Stomach (tissue), 9 donors: ENCODE data around the gene EPHX1. TPM values are rescaled to one million over a fixed set of nuclear protein-coding genes. Genes with fewer than 3 reads are reported as not detected.
"Not testable (repeated sequence)": the region's sequence is repeated elsewhere in the genome, so short reads cannot be mapped to it uniquely, and the experiment has no call there.

ENCODE experiments used
- DNase-seq, 2 donors: peaks; one replicate each; pipeline versions ENCODE4 v3.0.0 to v3.0.0-alpha.2; 2013 to 2019
- H3K27ac ChIP-seq, 5 donors: fragments of 200-600 bp in 4 of 5; sonication (generic) in 4 of 5; one replicate each; pipeline ENCODE4 v1.5.1; 2013 to 2019; ENCODE audit warnings: mild to moderate bottlenecking in 1 of 5, moderate library complexity in 1 of 5
- H3K27me3 ChIP-seq, 3 donors: fragments of 200-600 bp; sonication (generic); one replicate each; pipeline ENCODE4 v1.5.1; 2017 to 2019; ENCODE audit warnings: mixed run types in 1 of 3
- H3K36me3 ChIP-seq, 4 donors: fragments of 200-600 bp; sonication (generic); 1 replicate in 3 of 4; 2 replicates in 1 of 4; pipeline ENCODE4 v1.5.1; 2016 to 2019
- H3K4me1 ChIP-seq, 4 donors: fragments of 200-600 bp; sonication (generic); one replicate each; pipeline ENCODE4 v1.5.1; 2016 to 2019
- H3K4me3 ChIP-seq, 4 donors: fragments of 200-600 bp; sonication (generic) in 3 of 4; one replicate each; pipeline ENCODE4 v1.5.1; 2016 to 2019; ENCODE audit warnings: mild to moderate bottlenecking in 1 of 4
- H3K9me3 ChIP-seq, 4 donors: fragments of 200-600 bp; sonication (generic); one replicate each; pipeline ENCODE4 v1.5.1; 2016 to 2019
- CTCF ChIP-seq, 7 experiments: fragments of 450-650 bp in 4 of 7; fragments of 200-600 bp in 3 of 7; sonication (generic) in 3 of 7; IDR thresholded peaks; one replicate each; pipeline ENCODE4 v1.5.1; 2016 to 2019; ENCODE audit warnings: antibody characterized with exemption in 7 of 7, control low read depth in 2 of 7, mild to moderate bottlenecking in 1 of 7
- EP300 ChIP-seq: sonication (generic); formaldehyde crosslinking; IDR thresholded peaks from one replicate; pipeline ENCODE4 v1.6.1; 2017; ENCODE audit warnings: antibody characterized with exemption
- POLR2A ChIP-seq, 4 donors: fragments of 450-650 bp; IDR thresholded peaks; one replicate each; pipeline ENCODE4 v1.6.1; 2016; ENCODE audit warnings: antibody characterized with exemption in 4 of 4, control low read depth in 2 of 4, mild to moderate bottlenecking in 1 of 4, moderate library complexity in 1 of 4
- POLR2AphosphoS5 ChIP-seq, 3 donors: sonication (generic); formaldehyde crosslinking; IDR thresholded peaks; one replicate each; pipeline ENCODE4 v1.6.1; 2016; ENCODE audit warnings: antibody characterized with exemption in 3 of 3
- WGBS, 5 donors: extraction: QIAGEN DNeasy Blood & Tissue Kit in 3 of 5; methylation state at CpG; one replicate each; pipeline versions ENCODE4 v1.1.5 to v1.1.7; 2013 to 2018; 5-methylcytosine and 5-hydroxymethylcytosine counted together
- intact Hi-C: fragments of 100-400 bp; cut with DNase I; formaldehyde crosslinking; loops from one replicate; pipeline ENCODE4 v1.15.1; 2023; ENCODE audit warnings: low total_unique reads
- polyA plus RNA-seq, 3 donors: library from polyadenylated mRNA; stranded (reverse); fragments of 200-250 nt; gene quantifications; one replicate each; pipeline ENCODE4 v1.2.3, GENCODE V29; 2013
- total RNA-seq, 5 donors: library from RNA; depleted of rRNA; stranded (reverse); fragments of >200 nt; gene quantifications; one replicate each; pipeline versions ENCODE4 v1.1.0 to v1.2.3, GENCODE V29; 2014 to 2016
- donor health status: healthy with polysubstance abuse.
- donor health status: Bipolar disorder and iron deficiency.
- donor health status: healthy.

Gene EPHX1
- total and polyA plus RNA-seq, 8 donors = 13.0 to 94.6 (median 40.5) TPM

GRCh38 chr1:225776294-225776693 is 33.6 kb upstream of the EPHX1 start:
- intact Hi-C loops = loop anchor here (10.0 kb wide), 1 partner anchor 301 kb away; no protein-coding TSS in a partner anchor
- DNase-seq = no peak
- 94 to 97% (median 95%) methylated on average over 4 of the region's 4 CpGs for WGBS, 5 donors
- Histone ChIP-seq H3K9me3 (no peaks in the 10 kb centered on the region), H3K4me3 (no peak overlapping the region), H3K4me1 (peaks cover 34 to 88% (median 59%) of the 10 kb centered on the region in 4 donors), H3K36me3 (no peaks in the 10 kb centered on the region), H3K27me3 (no peaks in the 10 kb centered on the region), H3K27ac (peak overlapping the region in 1 of 5 donors; percentile 97)
- TF ChIP-seq CTCF (IDR thresholded peaks at IDR 0.05) (no peak), POLR2AphosphoS5 (IDR thresholded peaks at IDR 0.05) (no peak), EP300 (no peak)

- intact Hi-C loops = loop anchor here (10.0 kb wide), 1 partner anchor 302 kb away; no protein-coding TSS in a partner anchor
- DNase-seq = no peak
Measured at GRCh38 chr1:225777058-225777582, 32.8 kb upstream of the EPHX1 start.

GRCh38 chr1:225777583-225778336 is 32.2 kb upstream of the EPHX1 start, which contains the start of gene SRP9:
Gene SRP9, plus strand, starts transcription at chr1:225777826. Its CDS starts 115 bp downstream, at chr1:225777941.
- peak; percentile 99 to 100 for DNase-seq
- peak within 1 kb of the TSS; percentile 91 to 97 (median 93) for H3K27ac ChIP-seq
- no peaks in the 10 kb centered on the region for H3K27me3 ChIP-seq
- peak within 1 kb of the TSS; percentile 63 to 78 (median 68) for H3K4me3 ChIP-seq
- peaks cover 0 to 8% (median 5%) of the 10 kb centered on the region in 4 donors for H3K36me3 ChIP-seq
- intact Hi-C loops = loop anchor here (10.0 kb wide), 1 partner anchor 303 kb away; no protein-coding TSS in a partner anchor
- TF ChIP-seq EP300 (no peak), CTCF (IDR thresholded peaks at IDR 0.05) (peak in 6 of 7 experiments; percentile 13 to 95 (median 82)), POLR2AphosphoS5 (IDR thresholded peaks at IDR 0.05) (peak; percentile 91 to 97 (median 92)), POLR2A (IDR thresholded peaks at IDR 0.05) (peak in 2 of 4 donors; percentile 39 to 56)
- no peaks in the 10 kb centered on the region for H3K9me3 ChIP-seq
- H3K4me1 ChIP-seq = peaks cover 26 to 88% (median 59%) of the 10 kb centered on the region in 4 donors
- WGBS, 5 donors = 0 to 1% (median 0%) methylated on average over 34 to 46 of the region's 46 CpGs

More at GRCh38 chr1:225777058-225777582, 32.8 kb upstream of the EPHX1 start:
- peaks cover 0 to 2% (median under 1%) of the 10 kb centered on the region in 4 donors for H3K36me3 ChIP-seq
- no peaks in the 10 kb centered on the region for H3K27me3 ChIP-seq
- no peaks in the 10 kb centered on the region for H3K9me3 ChIP-seq
- TF ChIP-seq EP300 (no peak), CTCF (IDR thresholded peaks at IDR 0.05) (no peak), POLR2AphosphoS5 (IDR thresholded peaks at IDR 0.05) (no peak), POLR2A (IDR thresholded peaks at IDR 0.05) (no peak)
- 14 to 21% (median 18%) methylated on average over 18 of the region's 18 CpGs for WGBS, 5 donors
- H3K4me1 ChIP-seq = peaks cover 27 to 88% (median 57%) of the 10 kb centered on the region in 4 donors
- peak overlapping the region; percentile 69 to 97 (median 93) for H3K27ac ChIP-seq
- H3K4me3 ChIP-seq = peak overlapping the region; percentile 63 to 78 (median 68)

GRCh38 chr1:225778337-225778669 is 31.6 kb upstream of the EPHX1 start:
- Histone ChIP-seq H3K9me3 (no peaks in the 10 kb centered on the region), H3K27me3 (no peaks in the 10 kb centered on the region), H3K27ac (peak overlapping the region; percentile 91 to 97 (median 93)), H3K4me1 (peaks cover 26 to 88% (median 59%) of the 10 kb centered on the region in 4 donors), H3K36me3 (peaks cover 0 to 10% (median 5%) of the 10 kb centered on the region in 4 donors), H3K4me3 (peak overlapping the region; percentile 63 to 78 (median 68))
- TF ChIP-seq EP300 = no peak
- TF ChIP-seq CTCF (IDR thresholded peaks at IDR 0.05) = no peak
- TF ChIP-seq POLR2A (IDR thresholded peaks at IDR 0.05) = no peak
- TF ChIP-seq POLR2AphosphoS5 (IDR thresholded peaks at IDR 0.05) = no peak
- 0% methylated on average over 3 of the region's 3 CpGs for WGBS, 5 donors
- intact Hi-C loops = loop anchor here (10.0 kb wide), 1 partner anchor 304 kb away; no protein-coding TSS in a partner anchor
- DNase-seq = no peak

- H3K27ac ChIP-seq = peak overlapping the region in 4 of 5 donors; percentile 92 to 97 (median 93)
- not testable (repeated sequence) for H3K27me3 ChIP-seq, DNase-seq, H3K9me3 ChIP-seq
- 40 to 49% (median 47%) methylated on average over 13 of the region's 13 CpGs for WGBS, 5 donors
- intact Hi-C loops = loop anchor here (10.0 kb wide), 1 partner anchor 304 kb away; no protein-coding TSS in a partner anchor
- peaks cover 0 to 19% (median 12%) of the 10 kb centered on the region in 4 donors for H3K36me3 ChIP-seq
- H3K4me1 ChIP-seq = peaks cover 18 to 88% (median 58%) of the 10 kb centered on the region in 4 donors
- peak overlapping the region; percentile 63 to 78 (median 68) for H3K4me3 ChIP-seq
Measured at GRCh38 chr1:225779165-225779564, 30.8 kb upstream of the EPHX1 start.
